GM12873 (cell line): ENCODE data around the gene CPS1.

ENCODE experiments used
- CTCF ChIP-seq: IDR thresholded peaks from 2 replicates; pipeline ENCODE4 v1.5.1; 2012; ENCODE audit warnings: low read depth, mild to moderate bottlenecking, moderate library complexity, low read length, control low read depth; ENCODE audit not compliant: insufficient read depth; ENCODE audit errors: missing control alignments

CPS1 gene

GRCh38 chr2:210546424-210547208, 9.8 kb upstream of the CPS1 start:
- no peak for TF ChIP-seq CTCF

GRCh38 chr2:210548031-210548430, 8.4 kb upstream of the CPS1 start:
- TF ChIP-seq CTCF = no peak

- TF ChIP-seq CTCF = no peak
Observed at GRCh38 chr2:210548878-210549384, 7.5 kb upstream of the CPS1 start.

- TF ChIP-seq CTCF = no peak
Observed at GRCh38 chr2:210551001-210551400, 5.4 kb upstream of the CPS1 start.

GRCh38 chr2:210553373-210553772, 3.0 kb upstream of the CPS1 start:
- no peak for TF ChIP-seq CTCF

- no peak for TF ChIP-seq CTCF
Observed at GRCh38 chr2:210555555-210555954, 844 bp upstream of the CPS1 start.

GRCh38 chr2:210557721-210558120, 1.3 kb downstream of the CPS1 start:
- TF ChIP-seq CTCF = no peak
